ENCODE results near the gene ZW10.

Gene ZW10

DNA sequence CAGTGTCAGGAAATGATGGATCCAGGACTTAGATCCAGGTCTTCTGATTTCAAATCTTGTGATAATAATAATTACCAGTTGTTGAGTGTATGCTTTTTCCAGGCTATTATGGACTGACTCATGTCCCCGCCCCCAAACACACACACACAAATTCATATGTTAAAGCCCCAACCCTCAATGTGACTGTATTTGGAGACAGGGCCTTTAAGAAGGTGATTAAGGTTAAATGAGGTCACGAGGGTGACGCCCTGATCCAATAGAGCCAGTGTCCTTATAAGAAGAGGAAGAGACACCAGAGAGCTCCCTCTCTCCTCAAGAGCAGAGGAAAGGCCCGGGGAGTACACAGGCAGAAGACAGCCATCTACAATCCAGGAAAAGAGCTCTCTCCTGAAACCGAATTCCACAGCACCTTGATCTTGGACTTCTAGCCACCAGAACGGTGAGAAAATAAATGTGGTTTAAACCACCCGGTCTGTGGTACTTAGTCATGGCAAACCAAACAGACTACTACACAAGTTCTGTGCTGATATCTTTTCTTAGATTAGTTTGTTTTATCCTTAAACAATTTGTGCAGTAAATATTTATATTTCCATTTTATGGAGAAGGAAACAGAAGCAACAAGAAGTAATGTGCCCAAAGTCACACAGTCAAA, 75.6 kb downstream of the ZW10 start:
- DNase-seq (ENCODE audit: low read depth) = no peak

DNA sequence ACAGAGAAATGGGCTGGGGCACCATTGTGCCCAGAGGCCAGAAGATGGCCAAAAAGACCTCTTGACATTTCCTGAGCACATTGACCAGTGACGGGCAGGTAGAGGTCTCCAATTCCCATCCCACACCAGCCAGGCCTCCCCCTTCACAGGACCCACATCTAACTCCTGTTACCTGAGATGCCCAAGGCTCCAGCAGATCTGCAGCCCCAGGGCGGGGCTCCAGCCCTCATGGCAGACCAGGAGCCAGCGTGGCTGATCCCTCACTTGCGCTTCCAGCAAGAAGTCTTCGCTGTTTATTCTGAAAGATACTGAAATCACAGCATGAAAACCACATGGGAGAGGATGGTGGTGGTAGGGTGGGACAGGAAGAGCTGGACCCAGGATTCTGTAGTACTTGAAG, 76.4 kb downstream of the ZW10 start:
- no peak for DNase-seq (ENCODE audit: low read depth)

DNA sequence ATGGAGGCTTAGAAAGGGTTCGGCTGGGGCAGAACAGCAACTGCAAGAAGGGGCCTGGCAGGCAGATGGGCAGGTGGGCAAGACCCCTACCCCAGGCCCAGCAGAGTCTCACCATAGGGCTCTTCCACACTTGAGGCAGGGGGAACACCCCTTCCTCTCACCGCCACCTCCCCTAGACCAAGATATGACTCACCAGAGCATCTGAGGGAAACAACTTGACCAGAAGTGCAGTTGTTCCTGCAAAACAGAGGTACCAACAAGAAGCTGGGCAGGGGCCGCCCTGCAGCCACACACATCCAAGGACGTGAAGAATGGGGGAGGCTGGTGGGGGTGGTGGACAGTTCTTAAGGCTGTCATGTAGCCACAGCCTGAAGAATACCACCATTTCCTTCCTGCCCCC, 78.3 kb downstream of the ZW10 start:
- DNase-seq (ENCODE audit: low read depth) = no peak

DNA sequence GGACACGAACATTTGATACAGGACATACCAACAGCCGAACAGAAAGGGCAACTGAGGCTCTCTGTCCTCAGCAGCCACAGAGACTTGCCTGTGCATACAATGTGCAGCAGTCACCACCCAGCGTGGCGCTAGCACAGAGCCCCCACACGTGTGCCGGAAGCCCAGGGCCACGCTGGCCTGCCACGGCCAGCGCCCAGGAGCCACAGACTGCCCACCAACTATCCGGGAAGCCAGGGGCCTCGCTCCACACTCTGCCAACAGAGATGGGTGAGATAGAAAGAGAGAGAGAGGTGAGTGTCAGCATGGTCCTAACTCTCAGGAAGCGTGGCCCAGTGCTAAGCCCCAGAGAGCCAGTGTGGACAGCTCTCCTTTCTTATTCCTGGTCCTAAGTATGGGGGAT, 79.1 kb downstream of the ZW10 start:
- DNase-seq (ENCODE audit: low read depth) = no peak

DNA sequence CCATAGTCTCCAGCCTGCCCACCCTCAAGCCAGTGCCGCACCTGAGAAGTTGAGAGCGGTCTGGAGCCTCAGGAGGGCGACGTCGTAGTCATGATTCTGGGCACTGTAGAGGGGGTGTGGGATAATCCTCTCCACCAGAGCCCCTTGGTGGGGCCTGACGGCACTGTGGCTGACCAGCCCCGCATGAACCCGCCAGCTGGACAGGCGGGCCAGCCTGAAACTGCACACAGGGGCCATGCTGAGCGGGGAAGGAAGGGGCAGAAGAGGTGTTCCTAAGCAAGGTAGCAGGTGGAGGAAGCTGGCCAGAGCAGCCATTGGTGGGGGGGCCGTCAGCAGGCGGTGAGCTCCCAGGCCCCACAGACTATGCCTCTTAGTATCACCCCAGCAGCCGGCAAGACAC, 80.5 kb downstream of the ZW10 start:
- no peak for DNase-seq (ENCODE audit: low read depth)

DNA sequence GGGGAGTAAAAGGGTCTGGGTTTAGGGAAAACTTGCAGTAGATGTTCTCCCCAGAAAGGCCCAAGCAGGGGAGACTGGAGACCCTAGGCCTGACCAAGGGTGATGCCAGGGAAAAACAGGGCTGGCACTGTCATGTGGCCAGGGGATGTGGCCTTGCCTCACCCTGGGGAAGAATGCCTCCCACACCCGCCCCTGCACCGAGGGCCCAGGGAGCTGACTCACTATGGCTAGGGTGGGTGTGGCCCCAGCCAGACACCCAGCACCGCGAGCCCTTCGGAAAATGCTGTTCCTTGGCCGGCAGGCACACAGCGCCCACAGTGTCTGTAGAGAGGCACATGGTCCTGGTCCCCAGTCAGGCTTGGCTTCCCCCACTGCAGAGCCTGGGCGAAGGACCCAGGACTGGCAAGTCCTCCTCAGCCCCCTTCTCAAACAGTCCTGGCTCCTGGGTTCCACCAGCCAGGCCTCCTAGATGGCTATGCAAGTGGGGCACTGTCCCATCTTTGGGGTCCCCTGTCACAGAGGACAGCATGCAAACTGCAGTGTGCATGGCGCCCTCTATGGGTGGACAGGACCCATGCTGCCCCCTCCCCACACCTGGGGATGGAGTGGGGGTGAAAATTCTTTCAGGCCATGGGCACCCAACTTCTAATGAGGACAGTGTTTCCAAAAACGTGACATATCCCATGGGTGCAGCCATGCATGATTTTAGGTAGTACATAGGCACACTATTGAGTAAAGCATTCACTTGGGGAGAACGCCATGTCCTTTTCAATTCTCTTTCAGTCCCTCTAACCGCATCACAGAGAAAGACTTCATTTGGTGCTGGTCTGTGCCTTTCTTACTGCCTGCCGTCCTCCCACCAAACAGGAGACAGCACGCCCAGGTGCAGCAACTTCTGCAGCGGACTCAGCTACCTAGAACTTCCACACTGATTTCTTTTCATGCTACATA, 82.6 kb downstream of the ZW10 start:
- peak; percentile 14 for DNase-seq (ENCODE audit: low read depth)

DNA sequence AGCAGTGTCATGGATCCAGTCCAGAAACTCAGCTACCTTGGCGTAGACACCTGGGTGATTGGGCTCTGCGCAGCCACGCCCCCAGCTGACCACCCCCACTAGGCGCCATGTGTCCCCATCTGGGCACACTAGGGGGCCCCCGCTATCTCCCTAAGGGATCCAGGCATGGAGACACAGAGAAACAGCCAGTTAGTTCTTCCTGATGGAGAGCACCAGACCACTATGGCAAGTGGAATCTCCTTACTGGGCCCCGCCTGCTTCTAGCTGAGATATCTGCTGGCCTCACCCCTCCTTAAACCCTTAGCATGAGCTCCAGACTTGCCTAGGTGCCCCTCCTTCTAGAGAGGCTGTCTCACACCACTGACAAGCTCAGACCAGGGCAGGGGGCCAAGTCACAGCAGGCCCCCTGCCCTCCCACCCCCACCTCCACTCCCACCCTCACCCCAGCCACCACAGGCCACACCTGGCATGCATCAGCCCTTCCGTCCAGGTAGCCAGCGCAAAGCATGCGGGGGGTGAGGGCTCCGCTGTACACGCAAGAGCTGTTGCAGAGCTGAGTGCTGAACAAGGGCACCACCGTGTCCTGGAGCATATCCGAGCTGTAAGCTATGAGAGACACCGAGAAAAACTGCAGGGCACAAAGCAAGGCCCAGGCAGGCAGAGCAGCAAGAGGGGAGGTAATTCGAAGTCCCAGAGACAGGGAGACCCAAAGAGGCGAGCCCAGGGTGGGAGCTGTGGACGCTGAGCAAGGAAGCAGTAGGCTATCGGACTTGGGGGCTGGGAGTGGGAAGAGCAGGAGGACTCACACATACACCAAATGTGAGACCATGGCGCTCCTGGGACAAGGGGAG, 83.5 kb downstream of the ZW10 start:
- no peak for DNase-seq (ENCODE audit: low read depth)

DNA sequence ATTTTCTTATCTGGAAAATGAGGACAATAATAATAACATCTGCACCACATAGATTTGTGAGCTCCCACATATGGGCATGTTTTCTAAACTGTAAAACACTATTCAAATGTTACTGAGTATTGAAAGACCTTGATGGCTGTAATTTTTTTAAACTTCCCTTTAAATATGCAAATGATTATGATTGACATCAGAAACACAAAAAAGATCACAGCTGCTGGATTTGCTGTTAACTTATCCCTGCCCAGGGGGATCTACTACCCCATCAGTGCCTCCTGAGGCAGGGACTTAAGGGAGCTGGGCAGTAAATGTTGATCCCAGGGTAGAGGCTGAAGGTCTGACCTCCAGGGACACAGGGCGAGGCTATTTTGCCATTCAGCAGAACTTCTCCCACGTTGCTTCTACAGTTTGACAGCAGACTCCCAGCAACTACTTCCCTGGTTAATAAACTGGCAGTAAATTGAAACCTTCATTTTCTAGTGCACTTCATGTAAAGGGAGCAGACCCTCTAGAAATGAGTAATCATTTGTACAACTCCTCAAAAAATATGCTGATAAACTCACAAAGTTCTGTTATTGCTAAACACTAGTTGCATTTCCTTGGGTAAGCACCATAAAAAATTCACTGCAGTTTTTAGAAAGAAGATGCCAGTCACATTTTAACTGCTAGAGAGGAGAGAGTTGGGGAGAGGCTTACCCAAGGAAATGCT, 87.7 kb downstream of the ZW10 start:
- no peak for DNase-seq (ENCODE audit: low read depth)

DNA sequence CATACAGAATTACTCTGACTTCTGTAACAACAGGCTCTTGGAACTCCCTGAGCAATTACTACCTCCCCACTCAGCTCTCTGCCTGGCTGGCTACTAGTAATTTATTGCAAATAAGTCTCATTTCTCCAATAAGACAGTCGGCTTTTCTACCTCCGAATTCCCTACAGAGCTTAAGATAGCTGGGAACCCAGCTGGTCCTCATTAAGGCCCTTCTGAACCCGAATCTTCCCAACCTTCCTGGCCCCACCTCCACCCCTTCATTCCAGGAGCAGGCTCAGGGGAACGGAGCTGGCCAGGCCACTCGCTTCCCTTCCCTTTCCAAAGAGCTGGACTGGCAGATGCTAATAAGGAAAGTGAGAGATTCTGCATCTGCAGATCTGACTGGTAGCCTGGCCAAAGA, 89.0 kb downstream of the ZW10 start:
- no peak for DNase-seq (ENCODE audit: low read depth)

DNA sequence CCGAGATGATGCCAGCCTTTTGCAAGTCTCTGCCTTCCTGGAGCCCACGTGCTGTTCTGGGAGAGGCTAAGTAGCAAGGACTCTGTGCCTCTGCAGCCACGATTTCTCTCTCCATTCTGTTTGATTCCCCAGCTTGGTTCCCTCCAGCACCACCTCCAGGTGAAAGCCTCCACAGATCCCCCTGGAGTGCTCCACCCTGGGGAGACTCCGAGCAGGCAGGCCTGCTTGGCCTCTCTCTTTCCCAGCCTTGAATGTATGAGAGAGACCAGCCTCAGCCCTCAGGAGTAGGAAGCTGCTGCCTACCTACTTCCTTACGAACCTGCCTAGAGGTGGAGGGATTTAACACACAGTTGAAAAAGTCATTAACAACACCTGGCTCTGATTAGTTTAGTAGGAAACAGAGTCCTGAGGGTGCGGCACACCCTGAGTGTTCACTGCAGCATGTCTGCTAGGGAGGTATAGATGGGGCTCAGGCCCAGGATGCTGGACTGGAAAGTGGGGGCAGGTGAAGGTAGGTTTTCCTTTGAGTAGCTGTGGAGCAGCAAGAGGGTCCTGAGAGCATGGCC, 89.9 kb downstream of the ZW10 start:
- DNase-seq (ENCODE audit: low read depth) = no peak
